Measurements from ENCODE around the gene TAPBP.

DNA sequence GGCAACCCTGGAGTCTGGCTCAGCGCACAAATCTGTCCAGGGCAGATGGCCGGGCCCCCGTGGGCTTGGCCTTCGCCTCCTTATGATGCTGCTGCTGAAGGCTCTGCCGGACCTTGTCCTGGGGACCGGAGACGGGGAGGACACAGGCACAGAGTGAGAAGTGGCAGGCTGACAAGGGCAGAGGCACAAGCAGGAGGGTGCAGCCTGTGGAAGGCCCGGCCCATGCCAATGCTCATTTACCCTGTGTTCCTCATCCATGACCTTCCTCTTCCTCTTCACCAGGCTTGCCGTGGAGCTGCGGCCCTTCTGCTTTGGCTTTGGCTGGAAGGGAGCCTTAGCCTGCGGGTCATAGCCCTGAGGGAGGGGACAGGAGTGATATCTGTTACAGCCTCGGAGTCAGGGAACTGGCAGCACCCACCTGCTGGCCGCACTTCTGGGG, 34.6 kb downstream of the TAPBP start:
- TF ChIP-seq CTCF (IDR thresholded peaks at IDR 0.05): no peak
- TF ChIP-seq POLR2A (IDR thresholded peaks at IDR 0.05): no peak
- no peak for TF ChIP-seq EP300 (IDR thresholded peaks at IDR 0.05)

Measured in tibial nerve (tissue), 4 donors.